ENCODE data around the gene BORCS6.
"Not testable (repeated sequence)": the region's sequence is repeated elsewhere in the genome, so short reads cannot be mapped to it uniquely, and the experiment has no call there.

BORCS6 gene

DNA sequence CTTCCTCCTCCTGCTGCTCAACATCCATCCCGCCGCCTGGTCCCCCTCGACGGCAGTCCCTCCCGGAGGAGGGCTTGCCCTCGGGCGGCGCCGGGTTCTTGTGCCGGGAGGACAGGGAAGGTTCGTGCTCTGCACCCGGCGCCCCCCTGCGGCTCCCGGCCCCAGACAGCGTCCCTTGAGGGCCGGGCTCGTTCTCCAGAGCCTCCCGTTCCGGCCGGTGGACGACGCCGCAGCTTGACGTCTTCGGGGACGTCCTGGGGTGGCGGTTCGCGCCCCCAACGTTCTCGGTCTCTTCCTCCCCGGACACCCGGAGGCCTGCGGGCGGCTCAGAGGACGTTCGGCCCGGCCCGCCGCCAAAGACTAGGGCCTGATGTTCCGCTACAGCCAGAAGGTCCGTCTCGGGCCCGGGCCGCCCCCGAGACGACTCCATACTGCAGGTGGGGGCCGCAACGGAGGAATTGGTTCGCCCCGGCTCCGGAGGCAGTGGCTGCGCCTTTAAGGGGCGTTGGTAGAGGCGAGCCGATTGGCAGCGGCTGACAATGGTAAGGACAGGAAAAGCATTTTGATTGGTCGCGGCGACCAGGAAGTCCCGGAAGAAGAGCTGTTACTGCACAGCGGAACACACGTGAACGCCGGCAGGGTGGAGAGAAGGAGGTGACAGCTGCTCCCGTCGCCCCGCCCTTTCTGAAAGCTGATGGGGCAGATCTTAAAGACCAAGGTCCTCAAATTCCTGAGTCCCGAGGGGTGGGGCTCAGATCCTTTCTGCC is at the start of gene BORCS6:
BORCS6 (minus strand) TSS at position 470 of the 767 bp plus-strand sequence; CDS start at position 430, 40 bp downstream.
- DNase-seq, result peak; percentile 96

GRCh38 chr17:8237886-8238285 is 47.9 kb upstream of the BORCS6 start:
- DNase-seq, result no peak

- no peak for DNase-seq
Observed at GRCh38 chr17:8237175-8237574, 47.2 kb upstream of the BORCS6 start.

GRCh38 chr17:8235676-8236075 is 45.7 kb upstream of the BORCS6 start:
- no peak for DNase-seq

GRCh38 chr17:8234361-8235270 is 44.6 kb upstream of the BORCS6 start:
- no peak for DNase-seq

- DNase-seq, result no peak
Observed at GRCh38 chr17:8231701-8232100, 41.7 kb upstream of the BORCS6 start.

DNA sequence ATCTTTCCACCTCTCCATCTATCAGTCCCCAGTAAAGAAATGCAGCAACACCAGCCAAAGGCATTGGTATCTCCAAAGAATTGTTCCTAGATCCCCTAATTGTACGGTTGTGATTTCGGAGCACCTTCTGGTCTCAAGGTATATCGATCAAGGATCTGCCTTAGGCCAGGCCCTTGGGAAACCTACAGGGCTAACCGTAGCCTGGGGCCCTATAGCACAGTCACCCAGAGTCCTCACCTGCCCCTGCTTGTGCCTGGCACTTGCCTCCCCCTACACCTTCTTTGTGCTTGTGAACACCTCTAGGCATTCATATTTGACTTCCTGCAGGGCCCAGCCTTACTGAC is 37.2 kb upstream of the BORCS6 start:
- DNase-seq, result no peak

DNA sequence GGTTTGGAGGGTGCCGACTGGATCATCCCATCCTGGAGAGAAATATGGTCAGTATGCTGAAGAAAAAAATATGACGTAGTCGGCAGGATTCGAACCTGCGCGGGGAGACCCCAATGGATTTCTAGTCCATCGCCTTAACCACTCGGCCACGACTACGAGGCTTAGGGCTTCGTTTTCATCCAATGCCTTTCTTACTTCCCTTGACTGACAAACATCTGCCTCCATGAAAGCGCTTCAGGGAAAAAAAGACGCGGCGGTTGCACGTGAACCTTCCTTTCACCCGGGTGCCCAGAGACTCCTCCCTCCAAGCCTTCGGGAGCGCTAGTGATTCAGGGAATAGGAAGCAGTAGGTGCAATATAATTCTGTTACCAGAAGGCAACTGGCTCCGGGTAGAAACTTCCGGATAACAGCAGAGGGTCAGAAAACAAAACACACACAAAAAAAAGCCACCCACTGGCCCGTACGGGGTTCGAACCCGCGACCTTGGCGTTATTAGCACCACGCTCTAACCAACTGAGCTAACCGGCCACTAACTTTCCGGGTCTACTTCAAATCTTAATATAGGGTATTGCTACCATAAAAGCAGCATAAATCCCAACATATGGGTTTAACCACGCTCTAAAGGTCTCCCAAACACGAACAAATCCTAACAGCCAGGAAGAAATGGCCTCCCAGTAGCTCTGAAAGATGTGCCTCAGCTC is 36.7 kb upstream of the BORCS6 start:
- DNase-seq, result peak; percentile 93

DNA sequence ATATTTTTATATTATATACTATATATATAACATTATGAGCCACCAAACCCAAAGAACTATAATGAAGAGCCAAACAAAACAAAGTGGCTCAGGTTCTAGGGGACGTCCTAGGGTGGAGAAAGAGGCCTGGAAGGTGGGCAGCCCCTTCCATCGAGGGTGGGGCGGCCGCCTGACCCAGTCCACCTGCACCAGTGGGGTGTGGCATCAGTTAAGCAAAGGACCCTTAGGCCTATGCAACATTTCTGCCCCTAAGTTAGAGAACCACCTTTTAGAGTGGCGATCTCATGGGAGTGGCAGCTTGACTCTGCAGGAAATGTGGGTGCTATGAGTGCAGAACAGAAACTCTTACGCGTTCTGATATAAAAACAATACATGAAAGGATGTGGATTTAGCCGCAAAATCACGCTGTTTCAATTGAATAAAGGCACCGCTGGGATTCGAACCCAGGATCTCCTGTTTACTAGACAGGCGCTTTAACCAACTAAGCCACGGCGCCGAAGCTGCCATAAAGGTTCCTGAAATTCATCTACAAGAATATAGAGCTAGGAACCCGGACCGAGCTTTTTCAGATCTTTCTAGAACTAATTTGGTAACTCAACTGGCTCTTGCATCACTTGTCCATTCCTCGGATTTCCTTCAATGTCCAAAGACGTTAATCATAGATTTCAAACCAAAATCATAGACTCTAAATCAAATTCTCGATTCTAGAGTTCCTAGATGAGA is 36.0 kb upstream of the BORCS6 start:
- no peak for DNase-seq

- DNase-seq, result no peak
Observed at GRCh38 chr17:8224891-8225812, 35.2 kb upstream of the BORCS6 start.

DNA sequence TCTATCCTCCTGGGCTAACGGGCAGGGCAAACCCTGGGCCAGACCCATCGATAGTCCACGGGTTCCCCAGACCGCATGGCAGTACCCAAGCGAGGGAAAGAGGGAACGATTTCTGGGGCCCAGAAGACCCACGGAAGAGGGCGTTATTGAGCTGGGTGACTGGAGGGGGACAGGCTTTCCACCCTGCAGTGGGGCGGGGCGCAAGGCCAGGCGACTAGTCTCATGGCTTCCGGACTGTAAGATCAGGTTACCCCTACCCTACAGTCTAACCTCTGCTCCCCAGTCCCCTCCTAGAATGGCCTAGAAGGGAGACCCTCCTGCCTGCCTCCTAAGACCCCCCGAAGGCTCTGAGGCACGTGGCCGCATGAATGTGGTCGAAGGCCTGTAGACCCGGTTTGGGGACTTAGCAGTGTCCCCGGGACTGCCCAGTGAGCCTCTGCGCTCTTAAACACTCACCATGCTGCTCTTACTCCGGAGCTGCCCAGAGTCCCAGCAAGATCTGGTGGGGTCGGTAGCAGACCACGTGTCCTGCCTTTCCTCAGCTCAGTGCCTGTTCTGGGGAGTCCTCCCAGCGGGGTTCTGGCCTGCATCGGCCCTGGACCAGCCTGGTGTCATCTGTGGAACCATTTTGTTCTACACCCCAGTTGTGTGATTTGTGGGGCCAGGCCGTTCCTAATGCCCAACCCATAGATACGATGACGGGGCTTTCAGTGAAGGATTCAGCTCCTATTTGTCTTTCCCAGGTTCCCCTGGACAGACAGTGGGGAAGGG is 33.6 kb upstream of the BORCS6 start:
- no peak for DNase-seq

DNA sequence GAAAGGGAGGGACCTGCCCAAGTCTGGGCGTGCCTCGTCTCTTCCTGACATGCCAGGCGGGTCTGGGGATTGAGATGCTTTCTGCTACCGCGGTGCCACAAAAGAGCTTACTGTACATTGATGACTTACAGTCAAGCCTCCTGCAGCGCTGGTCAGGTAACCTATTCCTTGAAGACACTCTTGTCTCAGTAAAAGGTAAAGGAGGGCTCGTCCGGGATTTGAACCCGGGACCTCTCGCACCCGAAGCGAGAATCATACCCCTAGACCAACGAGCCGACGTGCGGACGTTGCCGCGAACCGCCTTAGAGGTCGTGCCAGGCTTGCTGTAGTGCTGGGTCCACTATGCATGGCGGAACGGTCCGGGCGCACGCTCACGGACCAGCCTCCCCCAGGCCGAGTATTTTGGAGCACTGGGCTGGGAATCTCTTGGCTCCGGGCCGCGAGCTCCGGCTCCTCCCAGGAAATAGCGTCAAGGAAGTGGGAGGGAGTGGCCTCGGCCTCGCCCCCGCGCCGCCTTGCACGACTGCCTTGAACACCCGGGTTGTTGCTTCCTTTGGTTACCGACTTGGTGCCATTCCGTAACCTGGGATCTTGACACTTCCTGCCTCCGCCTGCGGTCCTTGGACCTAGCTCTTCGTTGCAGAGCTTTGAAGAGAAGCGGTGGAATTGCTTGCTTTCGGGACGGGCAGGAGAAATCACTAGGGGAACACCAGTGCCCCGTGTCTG is 32.8 kb upstream of the BORCS6 start:
- peak; percentile 96 for DNase-seq

- no peak for DNase-seq
Observed at GRCh38 chr17:8222380-8222629, 32.3 kb upstream of the BORCS6 start.

- DNase-seq, result peak; percentile 96
Observed at GRCh38 chr17:8221663-8222379, 31.8 kb upstream of the BORCS6 start.

DNA sequence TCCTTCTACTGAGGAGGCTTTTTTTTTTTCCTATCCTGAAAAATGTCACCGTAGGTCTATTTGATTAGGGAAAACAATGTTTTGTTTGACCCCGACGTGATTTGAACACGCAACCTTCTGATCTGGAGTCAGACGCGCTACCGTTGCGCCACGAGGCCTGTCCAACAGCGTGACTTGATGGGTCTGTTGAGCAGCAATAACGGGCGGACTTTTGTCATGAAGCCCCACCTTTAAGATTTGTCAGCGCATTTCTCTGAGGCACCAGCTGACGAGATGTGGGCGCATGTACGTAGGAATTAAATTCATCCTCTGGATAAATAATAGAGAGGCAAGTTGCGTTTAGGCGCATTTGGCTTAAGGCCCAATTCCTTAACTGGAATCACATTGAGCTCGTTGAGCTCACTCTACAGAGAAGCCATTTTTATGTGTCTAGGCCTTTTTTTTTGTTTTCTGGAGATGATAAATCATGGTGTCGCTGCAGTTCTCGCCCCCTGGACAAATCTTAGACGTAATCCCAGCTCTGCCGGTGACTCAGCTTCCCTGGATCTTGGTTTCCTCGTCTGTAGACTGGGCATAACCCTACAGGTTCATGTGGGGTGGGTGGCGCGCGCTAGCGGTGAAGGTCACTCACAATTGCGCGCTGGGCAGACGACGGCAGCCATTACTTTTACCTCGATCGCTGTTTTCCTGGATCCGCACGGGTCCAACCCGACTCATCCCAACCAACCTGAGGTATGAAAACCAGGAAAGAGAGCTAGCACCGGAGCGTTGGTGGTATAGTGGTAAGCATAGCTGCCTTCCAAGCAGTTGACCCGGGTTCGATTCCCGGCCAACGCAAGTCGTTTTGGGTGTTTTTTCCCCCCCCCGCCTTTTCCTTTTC is 31.0 kb upstream of the BORCS6 start:
- peak; percentile 98 for DNase-seq

GRCh38 chr17:8214000-8214399 is 24.0 kb upstream of the BORCS6 start:
- not testable (repeated sequence) for DNase-seq

DNA sequence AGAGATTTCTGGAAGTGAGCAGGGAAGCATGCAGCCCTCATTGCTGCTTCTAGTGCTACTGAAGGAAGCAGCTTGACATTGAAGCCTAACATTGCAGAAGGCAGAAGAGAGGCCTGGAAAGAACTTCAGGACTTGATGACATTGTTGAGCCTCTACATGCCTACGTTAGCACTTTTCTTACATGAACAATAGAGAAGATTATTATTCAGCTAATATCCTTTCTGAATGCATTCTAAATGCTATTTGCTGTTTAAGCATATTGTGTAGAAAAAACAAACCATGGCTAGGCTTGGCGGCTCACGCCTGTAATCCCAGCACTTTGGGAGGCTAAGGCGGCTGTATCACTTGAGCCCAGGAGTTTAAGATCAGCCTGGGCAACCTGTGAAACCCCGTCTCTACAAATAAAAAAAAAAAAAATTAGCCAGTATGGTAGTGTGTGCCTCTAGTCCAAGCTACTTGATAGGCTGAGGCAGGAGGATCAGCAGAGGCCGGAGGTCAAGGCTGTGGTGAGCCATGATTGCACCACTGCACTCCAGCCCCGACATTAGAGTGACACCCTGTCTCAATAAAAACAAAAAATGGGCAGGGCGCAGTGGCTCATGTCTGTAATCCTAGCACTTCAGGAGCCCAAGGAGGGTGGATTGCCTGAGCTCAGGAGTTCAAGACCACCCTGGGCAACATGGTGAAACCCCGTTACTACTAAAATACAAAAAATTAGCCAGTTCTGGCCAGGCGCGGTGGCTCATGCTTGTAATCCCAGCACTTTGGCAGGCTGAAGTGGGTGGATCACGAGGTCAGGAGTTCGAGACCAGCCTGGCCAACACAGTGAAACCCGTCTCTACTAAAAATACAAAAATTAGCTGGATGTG is 22.6 kb upstream of the BORCS6 start:
- no peak for DNase-seq
